Right atrium auricular region (tissue), 2 donors: ENCODE results near the gene SLC6A16. TPM values are rescaled to one million over a fixed set of nuclear protein-coding genes. Genes with fewer than 3 reads are reported as not detected.
A peak's percentile ranks its signal among the peaks of the same experiment; 100 is the strongest.

Experiments used
- DNase-seq: peaks from one replicate; pipeline ENCODE4 v3.0.0-alpha.2; 2019; ENCODE audit warnings: low spot score
- H3K27ac ChIP-seq, 2 donors: fragments of 200-600 bp; sonication (generic); 1 replicate in 1 of 2; 2 replicates in 1 of 2; pipeline ENCODE4 v1.5.1; 2016 to 2019
- H3K27me3 ChIP-seq, 2 donors: fragments of 200-600 bp; sonication (generic); one replicate each; pipeline versions ENCODE4 v1.5.1 to v1.6.0; 2017 to 2019
- H3K36me3 ChIP-seq: fragments of 200-600 bp; sonication (generic); one replicate; pipeline ENCODE4 v1.5.1; 2016
- H3K4me1 ChIP-seq, 2 donors: fragments of 200-600 bp; sonication (generic); one replicate each; pipeline versions ENCODE4 v1.5.1 to v1.6.0; 2017 to 2019
- H3K4me3 ChIP-seq, 2 donors: fragments of 200-600 bp; sonication (generic); 1 replicate in 1 of 2; 2 replicates in 1 of 2; pipeline ENCODE4 v1.5.1; 2017 to 2019; ENCODE audit warnings: mild to moderate bottlenecking in 1 of 2, moderate library complexity in 1 of 2
- H3K9me3 ChIP-seq, 2 donors: fragments of 200-600 bp; sonication (generic); one replicate each; pipeline ENCODE4 v1.5.1; 2019
- total RNA-seq, 2 donors: library from RNA; depleted of rRNA; stranded (reverse); fragments of >200 nt; gene quantifications; one replicate each; pipeline ENCODE4 v1.1.0, GENCODE V29; 2016
- TF ChIP-seq, protein P1 (sequence below), 2 donors: fragments of 200-600 bp; sonication (generic); IDR thresholded peaks; one replicate each; pipeline ENCODE4 v1.5.1; 2019; ENCODE audit warnings: antibody characterized with exemption in 2 of 2

Gene SLC6A16
- total RNA-seq, 2 donors from 2014 or later: 0.56 to 0.90 TPM

DNA sequence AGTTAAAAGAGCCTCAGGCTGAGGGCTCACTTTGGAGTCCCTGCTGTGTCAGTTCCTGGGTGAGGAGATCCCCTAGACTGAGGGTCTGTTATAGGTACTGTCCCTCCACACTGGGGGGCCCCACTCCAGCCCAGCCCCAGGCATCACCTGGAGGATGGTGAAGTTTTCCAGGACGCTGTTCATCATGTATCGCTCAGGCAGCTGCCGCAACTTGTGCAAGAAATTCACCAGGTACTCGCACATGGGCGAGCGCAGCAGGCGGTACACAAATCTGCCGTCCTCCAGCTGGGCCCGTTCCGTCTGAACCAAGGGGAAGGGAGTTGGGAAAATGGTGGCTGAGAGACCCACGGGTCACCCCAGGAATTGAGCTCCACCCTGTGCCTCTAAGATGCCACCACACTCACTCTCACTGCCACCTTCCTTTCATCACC, 17.3 kb upstream of the SLC6A16 start:
- TF ChIP-seq, protein P1, sequence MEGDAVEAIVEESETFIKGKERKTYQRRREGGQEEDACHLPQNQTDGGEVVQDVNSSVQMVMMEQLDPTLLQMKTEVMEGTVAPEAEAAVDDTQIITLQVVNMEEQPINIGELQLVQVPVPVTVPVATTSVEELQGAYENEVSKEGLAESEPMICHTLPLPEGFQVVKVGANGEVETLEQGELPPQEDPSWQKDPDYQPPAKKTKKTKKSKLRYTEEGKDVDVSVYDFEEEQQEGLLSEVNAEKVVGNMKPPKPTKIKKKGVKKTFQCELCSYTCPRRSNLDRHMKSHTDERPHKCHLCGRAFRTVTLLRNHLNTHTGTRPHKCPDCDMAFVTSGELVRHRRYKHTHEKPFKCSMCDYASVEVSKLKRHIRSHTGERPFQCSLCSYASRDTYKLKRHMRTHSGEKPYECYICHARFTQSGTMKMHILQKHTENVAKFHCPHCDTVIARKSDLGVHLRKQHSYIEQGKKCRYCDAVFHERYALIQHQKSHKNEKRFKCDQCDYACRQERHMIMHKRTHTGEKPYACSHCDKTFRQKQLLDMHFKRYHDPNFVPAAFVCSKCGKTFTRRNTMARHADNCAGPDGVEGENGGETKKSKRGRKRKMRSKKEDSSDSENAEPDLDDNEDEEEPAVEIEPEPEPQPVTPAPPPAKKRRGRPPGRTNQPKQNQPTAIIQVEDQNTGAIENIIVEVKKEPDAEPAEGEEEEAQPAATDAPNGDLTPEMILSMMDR (IDR thresholded peaks at IDR 0.05): no peak
- Histone ChIP-seq H3K4me1 (peaks cover 5 to 36% of the 10 kb centered on the region in 2 donors), H3K9me3 (no peaks in the 10 kb centered on the region), H3K36me3 (peaks cover 54% of the 10 kb centered on the region), H3K27me3 (no peaks in the 10 kb centered on the region), H3K4me3 (no peak overlapping the region), H3K27ac (no peak overlapping the region)
- no peak for DNase-seq

DNA sequence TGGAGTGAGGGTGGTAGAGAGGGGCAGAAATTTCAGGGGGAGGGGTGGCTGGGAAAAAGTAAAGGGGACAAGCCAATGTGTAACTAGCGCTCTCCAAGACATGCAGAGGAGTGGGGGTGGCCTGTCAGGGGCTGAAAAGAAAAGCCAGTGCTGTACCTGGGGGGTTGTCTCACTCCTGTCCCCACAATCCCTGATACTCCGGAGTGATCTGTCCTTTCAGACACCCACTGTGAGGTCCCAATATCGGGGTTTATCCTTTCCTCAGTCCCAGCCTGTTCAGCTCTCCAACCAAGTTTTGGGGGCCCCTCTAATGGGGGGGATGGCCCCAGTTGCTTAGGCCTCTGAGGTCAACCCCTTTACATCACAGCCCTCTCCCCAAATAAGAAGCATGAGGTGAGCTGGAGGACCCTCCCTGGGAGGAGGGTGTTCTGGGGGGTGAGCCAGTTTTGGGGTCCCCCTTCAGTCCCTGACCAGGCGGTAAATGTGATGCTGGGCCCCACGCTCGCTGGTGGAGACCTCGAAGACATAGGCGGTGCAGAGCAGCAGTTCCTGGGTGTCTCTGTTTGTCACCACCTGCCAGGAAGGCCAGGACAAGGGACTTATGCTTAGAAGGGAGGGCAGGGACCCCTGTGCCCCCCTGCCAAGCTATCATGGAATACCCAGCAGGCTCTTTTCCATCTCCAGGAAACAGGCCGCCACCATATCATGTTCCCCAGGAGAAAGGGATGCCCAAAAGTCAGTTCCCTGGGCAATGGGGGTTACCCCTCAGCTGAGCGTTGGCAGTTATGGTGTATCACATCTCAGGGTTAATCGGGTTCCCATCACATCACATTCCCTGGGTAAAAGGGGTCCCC, 16.1 kb upstream of the SLC6A16 start:
- Histone ChIP-seq H3K4me1 (peaks cover 5 to 36% of the 10 kb centered on the region in 2 donors), H3K4me3 (no peak overlapping the region), H3K9me3 (no peaks in the 10 kb centered on the region), H3K27me3 (no peaks in the 10 kb centered on the region), H3K36me3 (peaks cover 43% of the 10 kb centered on the region), H3K27ac (peak overlapping the region; percentile 85 to 91)
- TF ChIP-seq, protein P1 (IDR thresholded peaks at IDR 0.05): no peak
- no peak for DNase-seq

DNA sequence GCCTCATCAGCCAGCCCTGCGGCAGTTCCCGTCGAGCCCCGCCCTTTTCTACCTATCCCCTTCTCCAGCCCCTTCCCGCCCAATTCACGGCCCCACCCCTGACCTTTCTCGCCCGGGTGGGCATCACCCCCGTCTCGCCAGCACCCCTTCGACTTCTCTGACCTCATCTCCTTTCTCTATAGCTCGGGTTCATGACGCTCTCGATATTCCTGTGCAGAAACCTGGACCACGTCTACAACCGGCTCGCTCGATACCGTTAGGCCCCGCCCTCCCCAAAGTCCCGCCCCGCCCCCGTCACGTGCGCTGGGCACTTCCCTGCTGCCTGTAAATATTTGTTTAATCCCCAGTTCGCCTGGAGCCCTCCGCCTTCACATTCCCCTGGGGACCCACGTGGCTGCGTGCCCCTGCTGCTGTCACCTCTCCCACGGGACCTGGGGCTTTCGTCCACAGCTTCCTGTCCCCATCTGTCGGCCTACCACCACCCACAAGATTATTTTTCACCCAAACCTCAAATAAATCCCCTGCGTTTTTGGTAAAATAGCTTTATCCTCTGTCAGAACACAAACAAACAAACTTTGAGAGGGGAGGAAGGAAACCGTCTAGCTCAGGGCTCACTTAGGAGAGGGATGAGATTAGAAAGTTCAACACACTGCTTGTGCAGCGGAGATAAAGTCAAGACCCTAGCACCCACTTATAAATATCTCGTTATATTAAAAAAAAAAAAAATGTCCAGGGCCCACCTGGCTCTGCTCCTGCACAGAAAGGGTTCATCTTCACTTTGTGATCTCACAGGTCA, 15.3 kb upstream of the SLC6A16 start:
- Histone ChIP-seq H3K4me1 (peaks cover 5 to 36% of the 10 kb centered on the region in 2 donors), H3K27me3 (no peaks in the 10 kb centered on the region), H3K4me3 (peak overlapping the region; percentile 40 to 54), H3K36me3 (peaks cover 37% of the 10 kb centered on the region), H3K9me3 (no peaks in the 10 kb centered on the region), H3K27ac (peak overlapping the region; percentile 85 to 91)
- TF ChIP-seq, protein P1 (IDR thresholded peaks at IDR 0.05): no peak
- DNase-seq: peak; percentile 77

DNA sequence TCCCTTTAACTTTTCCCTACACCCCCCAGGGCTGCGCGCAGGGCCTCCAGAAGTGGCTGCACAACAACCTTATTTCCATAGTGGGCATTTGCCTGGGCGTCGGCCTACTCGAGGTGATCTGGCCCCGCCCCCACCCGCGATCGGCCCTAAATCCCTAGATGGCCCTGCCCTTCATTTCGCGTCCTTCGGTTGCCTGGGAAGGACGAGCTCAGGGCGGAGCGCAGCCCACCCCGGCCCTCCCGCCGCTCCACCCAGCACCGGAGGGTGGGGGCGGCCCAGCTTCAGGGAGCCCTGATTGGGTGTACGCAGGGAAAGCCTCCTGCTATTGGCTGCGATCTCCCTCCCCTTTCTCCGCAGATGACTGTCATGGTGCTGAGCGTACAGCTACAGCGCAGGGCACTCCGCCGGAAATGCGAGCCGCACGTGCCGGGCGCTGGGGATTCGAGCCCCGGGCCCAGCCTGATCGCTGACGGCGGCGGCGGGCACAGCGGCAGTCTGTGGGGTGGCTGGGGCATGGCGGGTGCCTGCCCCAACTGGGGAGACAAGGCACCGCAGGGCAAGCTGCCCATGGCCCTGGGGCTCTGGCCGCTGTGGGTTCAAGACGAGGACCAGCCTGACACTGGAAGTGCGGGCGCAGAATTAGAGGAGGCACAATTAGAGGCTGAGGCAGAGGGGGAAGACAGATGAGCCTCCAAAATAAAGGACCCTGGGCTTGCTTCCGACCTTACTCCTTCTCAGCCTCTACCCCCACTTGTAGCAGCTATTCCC, 14.5 kb upstream of the SLC6A16 start:
- no peaks in the 10 kb centered on the region for H3K27me3 ChIP-seq
- peak overlapping the region; percentile 40 to 54 for H3K4me3 ChIP-seq
- H3K27ac ChIP-seq: peak overlapping the region; percentile 85 to 91
- H3K9me3 ChIP-seq: no peaks in the 10 kb centered on the region
- peak; percentile 93 for DNase-seq
- TF ChIP-seq, protein P1 (IDR thresholded peaks at IDR 0.05): no peak
- peaks cover 5 to 36% of the 10 kb centered on the region in 2 donors for H3K4me1 ChIP-seq
- H3K36me3 ChIP-seq: peaks cover 29% of the 10 kb centered on the region

DNA sequence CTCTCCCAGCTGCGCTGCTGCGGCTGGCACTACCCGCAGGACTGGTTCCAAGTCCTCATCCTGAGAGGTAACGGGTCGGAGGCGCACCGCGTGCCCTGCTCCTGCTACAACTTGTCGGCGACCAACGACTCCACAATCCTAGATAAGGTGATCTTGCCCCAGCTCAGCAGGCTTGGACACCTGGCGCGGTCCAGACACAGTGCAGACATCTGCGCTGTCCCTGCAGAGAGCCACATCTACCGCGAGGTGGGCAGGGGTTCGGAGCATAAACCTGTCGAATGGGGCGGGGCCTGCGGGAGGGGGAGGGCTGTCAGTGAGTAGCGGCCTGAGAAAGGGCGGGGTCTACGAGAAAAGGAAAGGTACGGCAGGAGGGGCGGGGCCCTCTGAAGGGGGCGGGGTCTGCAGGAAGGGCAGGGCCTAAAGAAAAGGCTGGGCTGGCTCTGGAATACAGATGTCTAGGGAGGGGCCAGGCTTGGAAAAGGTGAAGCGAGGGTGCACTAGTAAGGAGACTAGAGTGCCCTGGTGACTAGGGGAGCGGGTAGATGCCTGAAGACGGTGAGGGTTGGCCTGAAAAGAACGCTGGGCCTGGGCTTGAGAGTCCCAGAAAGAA, 13.8 kb upstream of the SLC6A16 start:
- H3K9me3 ChIP-seq: no peaks in the 10 kb centered on the region

More for the DNA sequence above, 13.8 kb upstream of the SLC6A16 start:
- peak; percentile 71 for DNase-seq
- Histone ChIP-seq H3K4me1 (peaks cover 5 to 36% of the 10 kb centered on the region in 2 donors), H3K36me3 (peaks cover 22% of the 10 kb centered on the region), H3K4me3 (peak overlapping the region; percentile 35 to 54), H3K27me3 (no peaks in the 10 kb centered on the region), H3K27ac (peak overlapping the region; percentile 85 to 91)
- TF ChIP-seq, protein P1 (IDR thresholded peaks at IDR 0.05): no peak
